BE2C (cell line): Measurements from ENCODE around the gene EPN3.

Experiments
- DNase-seq: peaks from one replicate; pipeline ENCODE4 v3.0.0-alpha.2; 2020
- H3K27me3 ChIP-seq: fragments of 250-450 bp; sonication (Bioruptor Pico); 2 replicates; pipeline ENCODE4 v1.5.1; 2020; ENCODE audit warnings: mild to moderate bottlenecking
- H3K36me3 ChIP-seq: fragments of 250-450 bp; sonication (Bioruptor Pico); 2 replicates; pipeline ENCODE4 v1.5.1; 2020; ENCODE audit warnings: mild to moderate bottlenecking
- H3K4me1 ChIP-seq: fragments of 250-450 bp; sonication (Bioruptor Pico); 2 replicates; pipeline ENCODE4 v1.5.1; 2020
- H3K4me3 ChIP-seq: 2 replicates; pipeline ENCODE4 v1.5.1; 2011; ENCODE audit warnings: low read depth, low read length
- H3K9me3 ChIP-seq: fragments of 250-450 bp; sonication (Bioruptor Pico); 2 replicates; pipeline ENCODE4 v1.5.1; 2020
- TF ChIP-seq, protein P1 (sequence below): IDR thresholded peaks from 2 replicates; pipeline ENCODE4 v1.5.1; 2012; ENCODE audit warnings: mild to moderate bottlenecking, low read depth, low read length

Gene EPN3

DNA sequence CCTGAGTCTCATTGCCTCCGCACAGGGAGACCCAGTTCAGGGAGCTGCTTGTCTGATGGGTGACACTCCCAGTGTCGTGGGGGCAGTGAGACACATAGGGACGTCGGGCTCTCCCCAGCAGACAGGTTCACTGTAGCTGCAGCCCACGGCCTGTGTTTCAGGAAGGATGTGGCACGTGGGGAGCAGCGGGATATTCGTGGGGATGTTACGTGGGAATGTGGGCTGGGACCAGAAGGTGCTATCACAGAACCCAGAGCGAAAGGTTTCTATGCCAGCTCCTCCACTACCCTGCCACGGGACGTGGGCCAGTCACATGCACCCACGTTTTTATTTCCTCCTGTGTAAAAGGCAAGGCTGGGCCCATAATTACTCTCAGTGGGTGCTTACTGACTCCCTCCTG, 44.3 kb downstream of the EPN3 start:
- Histone ChIP-seq H3K9me3 (no peaks in the 10 kb centered on the region), H3K27me3 (no peaks in the 10 kb centered on the region), H3K36me3 (no peaks in the 10 kb centered on the region), H3K4me1 (no peaks in the 10 kb centered on the region), H3K4me3 (no peak overlapping the region)
- TF ChIP-seq, protein P1, sequence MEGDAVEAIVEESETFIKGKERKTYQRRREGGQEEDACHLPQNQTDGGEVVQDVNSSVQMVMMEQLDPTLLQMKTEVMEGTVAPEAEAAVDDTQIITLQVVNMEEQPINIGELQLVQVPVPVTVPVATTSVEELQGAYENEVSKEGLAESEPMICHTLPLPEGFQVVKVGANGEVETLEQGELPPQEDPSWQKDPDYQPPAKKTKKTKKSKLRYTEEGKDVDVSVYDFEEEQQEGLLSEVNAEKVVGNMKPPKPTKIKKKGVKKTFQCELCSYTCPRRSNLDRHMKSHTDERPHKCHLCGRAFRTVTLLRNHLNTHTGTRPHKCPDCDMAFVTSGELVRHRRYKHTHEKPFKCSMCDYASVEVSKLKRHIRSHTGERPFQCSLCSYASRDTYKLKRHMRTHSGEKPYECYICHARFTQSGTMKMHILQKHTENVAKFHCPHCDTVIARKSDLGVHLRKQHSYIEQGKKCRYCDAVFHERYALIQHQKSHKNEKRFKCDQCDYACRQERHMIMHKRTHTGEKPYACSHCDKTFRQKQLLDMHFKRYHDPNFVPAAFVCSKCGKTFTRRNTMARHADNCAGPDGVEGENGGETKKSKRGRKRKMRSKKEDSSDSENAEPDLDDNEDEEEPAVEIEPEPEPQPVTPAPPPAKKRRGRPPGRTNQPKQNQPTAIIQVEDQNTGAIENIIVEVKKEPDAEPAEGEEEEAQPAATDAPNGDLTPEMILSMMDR, result no peak
- no peak for DNase-seq

DNA sequence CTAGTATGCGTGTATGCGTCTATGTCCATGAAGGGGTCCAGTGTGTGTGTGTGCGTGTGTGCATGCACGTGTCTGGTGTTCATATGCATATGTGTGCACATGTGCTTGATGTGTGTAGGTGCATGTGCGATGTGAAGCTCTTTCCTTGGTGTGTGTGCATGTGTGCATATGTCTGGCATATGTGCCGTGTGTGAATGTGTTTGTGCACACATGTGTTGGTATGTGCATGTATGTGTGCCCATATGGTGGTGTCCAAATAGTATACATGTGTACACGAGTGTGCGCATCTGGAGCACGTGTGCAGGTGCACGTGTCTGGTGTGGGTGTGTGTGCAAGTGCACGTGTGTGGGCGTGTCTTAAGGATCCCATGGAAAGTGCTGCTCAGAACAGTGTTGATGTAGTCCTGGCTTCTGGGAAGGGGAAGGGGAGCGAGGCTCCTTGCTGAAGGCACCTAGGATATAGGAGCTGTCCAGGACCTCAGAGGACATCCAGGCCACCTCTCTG, 45.0 kb downstream of the EPN3 start:
- TF ChIP-seq, protein P1, result no peak
- no peak for DNase-seq
- no peaks in the 10 kb centered on the region for H3K4me1 ChIP-seq
- H3K27me3 ChIP-seq, result no peaks in the 10 kb centered on the region
- H3K4me3 ChIP-seq, result no peak overlapping the region
- H3K9me3 ChIP-seq, result no peaks in the 10 kb centered on the region
- no peaks in the 10 kb centered on the region for H3K36me3 ChIP-seq

DNA sequence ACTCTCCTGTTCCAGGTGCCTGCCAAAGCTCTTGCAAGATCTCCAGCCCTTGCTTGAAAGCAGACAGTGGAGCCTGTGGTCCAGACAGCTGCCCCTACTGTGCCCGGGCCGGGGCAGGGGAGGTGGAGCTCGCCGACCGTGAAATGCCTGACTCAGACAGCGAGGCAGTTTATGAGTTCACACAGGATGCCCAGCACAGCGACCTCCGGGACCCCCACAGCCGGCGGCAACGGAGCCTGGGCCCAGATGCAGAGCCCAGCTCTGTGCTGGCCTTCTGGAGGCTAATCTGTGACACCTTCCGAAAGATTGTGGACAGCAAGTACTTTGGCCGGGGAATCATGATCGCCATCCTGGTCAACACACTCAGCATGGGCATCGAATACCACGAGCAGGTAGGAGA, 45.6 kb downstream of the EPN3 start:
- Histone ChIP-seq H3K4me3 (no peak overlapping the region), H3K4me1 (no peaks in the 10 kb centered on the region), H3K27me3 (no peaks in the 10 kb centered on the region), H3K36me3 (no peaks in the 10 kb centered on the region), H3K9me3 (no peaks in the 10 kb centered on the region)
- TF ChIP-seq, protein P1, result no peak
- no peak for DNase-seq

DNA sequence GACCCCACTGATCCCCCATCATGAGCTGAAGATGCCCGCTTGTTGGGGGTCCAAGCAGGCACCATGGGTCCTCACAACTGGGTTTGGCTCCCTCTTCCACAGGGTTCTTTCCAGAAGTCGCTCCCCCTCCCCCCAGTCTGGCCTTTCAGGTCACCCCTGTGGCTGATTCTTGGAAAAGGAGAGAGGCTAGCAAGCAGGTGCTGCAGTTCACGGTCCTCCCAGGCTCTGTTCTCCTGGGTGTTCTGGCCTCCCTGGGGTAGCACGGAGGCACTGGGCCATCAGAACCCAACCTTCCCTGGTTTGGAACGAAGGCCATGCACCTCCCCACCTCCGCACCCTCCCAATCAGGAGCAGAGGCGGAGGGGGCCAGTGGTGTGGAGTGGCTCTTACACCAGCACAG, 46.9 kb downstream of the EPN3 start:
- TF ChIP-seq, protein P1, result no peak
- no peaks in the 10 kb centered on the region for H3K9me3 ChIP-seq
- H3K4me3 ChIP-seq, result no peak overlapping the region
- no peaks in the 10 kb centered on the region for H3K36me3 ChIP-seq
- no peak for DNase-seq
- no peaks in the 10 kb centered on the region for H3K27me3 ChIP-seq
- H3K4me1 ChIP-seq, result peaks cover 3% of the 10 kb centered on the region; the same call in 1 of the 2 replicates

DNA sequence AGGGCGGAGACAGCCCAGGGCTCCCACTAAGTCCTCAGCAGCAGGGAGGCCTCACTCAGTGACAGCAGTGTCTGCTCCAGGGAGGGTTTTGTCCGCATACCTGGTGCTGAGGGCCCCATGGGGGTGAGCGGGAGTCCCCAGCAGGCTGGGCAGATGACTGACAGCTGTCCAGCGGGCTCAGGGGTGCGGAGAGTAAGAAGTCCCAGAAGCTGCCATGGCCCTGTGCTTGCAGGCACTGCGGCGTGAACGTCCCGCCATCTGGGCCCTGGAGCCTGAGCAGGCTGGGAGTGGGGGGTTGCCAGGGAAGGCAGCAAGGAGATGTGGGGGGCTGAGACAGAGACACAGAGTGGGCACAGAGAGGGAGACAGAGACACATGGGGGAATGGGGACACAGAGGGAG, 48.1 kb downstream of the EPN3 start:
- Histone ChIP-seq H3K36me3 (no peaks in the 10 kb centered on the region), H3K4me1 (peaks cover 3% of the 10 kb centered on the region; the same call in 1 of the 2 replicates), H3K9me3 (no peaks in the 10 kb centered on the region), H3K4me3 (no peak overlapping the region), H3K27me3 (no peaks in the 10 kb centered on the region)
- no peak for DNase-seq
- TF ChIP-seq, protein P1, result no peak

DNA sequence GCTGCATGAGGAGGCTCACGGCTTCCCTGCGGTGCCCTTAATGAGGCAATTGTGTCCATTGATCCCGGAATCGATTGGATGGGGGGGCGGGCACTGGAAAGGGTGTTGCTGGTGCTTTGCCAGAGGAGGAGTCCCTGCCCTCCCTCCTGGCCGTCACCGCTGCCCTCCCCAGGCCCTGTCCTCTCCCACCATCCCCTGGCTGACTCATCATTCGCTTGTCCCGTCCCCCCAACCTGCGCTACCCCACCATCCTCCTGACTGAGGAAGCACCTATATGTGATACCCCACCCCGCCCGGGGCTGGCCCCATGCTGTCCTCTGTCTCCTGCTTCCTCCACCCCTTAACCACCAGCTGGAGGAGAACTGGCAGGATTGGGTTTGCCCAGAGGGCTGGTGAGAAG, 48.8 kb downstream of the EPN3 start:
- Histone ChIP-seq H3K9me3 (no peaks in the 10 kb centered on the region), H3K27me3 (no peaks in the 10 kb centered on the region), H3K36me3 (no peaks in the 10 kb centered on the region), H3K4me3 (no peak overlapping the region), H3K4me1 (peaks cover 3% of the 10 kb centered on the region; the same call in 1 of the 2 replicates)
- TF ChIP-seq, protein P1, result no peak
- DNase-seq, result no peak
